Aorta (tissue), 5 donors: ENCODE results near the gene ASB5. TPM values are rescaled to one million over a fixed set of nuclear protein-coding genes. Genes with fewer than 3 reads are reported as not detected.

Experiments
- ATAC-seq: fragments of 200-7000 bp; cut with Tn5 transposase; one replicate; pipeline ENCODE4 v1.9.1; 2022; ENCODE audit warnings: moderate library complexity; ENCODE audit not compliant: low FRiP score
- DNase-seq, 2 donors: peaks; one replicate each; pipeline ENCODE4 v3.0.0-alpha.2; 2020
- H3K27ac ChIP-seq, 2 donors: one replicate each; pipeline ENCODE4 v1.5.1; 2013; ENCODE audit warnings: low read length in 2 of 2, mild to moderate bottlenecking in 2 of 2, moderate library complexity in 2 of 2, control low read depth in 1 of 2, inconsistent platforms in 1 of 2, low read depth in 1 of 2
- H3K27me3 ChIP-seq, 2 donors: one replicate each; pipeline ENCODE4 v1.6.1; 2013; ENCODE audit warnings: control low read depth in 1 of 2, low read length in 1 of 2, mild to moderate bottlenecking in 1 of 2, moderate library complexity in 1 of 2; ENCODE audit not compliant: insufficient read depth in 2 of 2, control insufficient read depth in 1 of 2
- H3K36me3 ChIP-seq, 2 donors: one replicate each; pipeline ENCODE4 v1.6.1; 2013; ENCODE audit warnings: control low read depth in 1 of 2, low read length in 1 of 2, mild to moderate bottlenecking in 1 of 2; ENCODE audit not compliant: insufficient read depth in 2 of 2, control insufficient read depth in 1 of 2
- H3K4me1 ChIP-seq, 2 donors: one replicate each; pipeline ENCODE4 v1.6.1; 2013; ENCODE audit warnings: low read length in 2 of 2, control low read depth in 1 of 2, mild to moderate bottlenecking in 1 of 2, moderate library complexity in 1 of 2; ENCODE audit not compliant: insufficient read depth in 2 of 2, control insufficient read depth in 1 of 2
- H3K4me3 ChIP-seq, 2 donors: one replicate each; pipeline ENCODE4 v1.5.1; 2013; ENCODE audit warnings: low read length in 2 of 2, control low read depth in 1 of 2, mild to moderate bottlenecking in 1 of 2
- H3K9me3 ChIP-seq: one replicate; pipeline ENCODE4 v1.6.1; 2013; ENCODE audit warnings: mild to moderate bottlenecking, low read length; ENCODE audit not compliant: control insufficient read depth
- WGBS, 2 donors: extraction: QIAGEN DNeasy Blood & Tissue Kit; methylation state at CpG; one replicate each; pipeline ENCODE4 v1.1.7; 2013; 5-methylcytosine and 5-hydroxymethylcytosine counted together
- intact Hi-C, 2 donors: fragments of 100-400 bp; cut with DNase I; formaldehyde crosslinking; loops; one replicate each; pipeline versions ENCODE4 v1.14.2 to v1.15.0; 2022
- polyA plus RNA-seq, 2 donors: library from polyadenylated mRNA; stranded (reverse); fragments of 200-250 nt; gene quantifications; one replicate each; pipeline ENCODE4 v1.2.3, GENCODE V29; 2013
- total RNA-seq, 2 donors: library from RNA; stranded (reverse); fragmentation: NEBNext Ultra II Directional; extraction: Animal tissue kit (Norgen Biotek cat#: 25700); gene quantifications; one replicate each; pipeline ENCODE4 v1.2.1, GENCODE V29; 2021
- donor health status: healthy with polysubstance abuse.
- donor health status: Bipolar disorder and iron deficiency.
- donor health status: DM: no; HTN: no; CAD: no.
- donor health status: DM: no; HTN: no; CAD: no.
- donor health status: DM: yes; HTN: yes; CAD: no.

Gene ASB5
- total and polyA plus RNA-seq, 4 donors = 0.28 TPM; not detected in 3

- ATAC-seq = no peak
- no peak for DNase-seq
- H3K27me3 ChIP-seq = no peaks in the 10 kb centered on the region
- no peaks in the 10 kb centered on the region for H3K36me3 ChIP-seq
- intact Hi-C loops = no loop called here
- WGBS, 2 donors = 21 to 38% methylated on average over 1 of the region's 1 CpG
- peaks cover 2% of the 10 kb centered on the region in 2 donors for H3K4me1 ChIP-seq
- no peaks in the 10 kb centered on the region for H3K9me3 ChIP-seq
- H3K4me3 ChIP-seq = no peak overlapping the region
- no peak overlapping the region for H3K27ac ChIP-seq
Observed at GRCh38 chr4:176256921-176257320, 12.1 kb downstream of the ASB5 start.

- Histone ChIP-seq H3K27me3 (no peaks in the 10 kb centered on the region), H3K27ac (no peak overlapping the region), H3K36me3 (no peaks in the 10 kb centered on the region), H3K4me1 (no peaks in the 10 kb centered on the region), H3K9me3 (no peaks in the 10 kb centered on the region), H3K4me3 (no peak overlapping the region)
- ATAC-seq (no peak), DNase-seq (no peak)
- 95 to 98% methylated on average over 1 of the region's 1 CpG for whole genome bisulfite sequencing, 2 donors
- intact Hi-C loops = no loop called here
Observed at GRCh38 chr4:176242764-176243347, 26.2 kb downstream of the ASB5 start.

GRCh38 chr4:176241703-176242102, 27.3 kb downstream of the ASB5 start:
- intact Hi-C loops = no loop called here
- peaks cover 1% of the 10 kb centered on the region for H3K9me3 ChIP-seq
- no peaks in the 10 kb centered on the region for H3K36me3 ChIP-seq
- H3K27ac ChIP-seq = no peak overlapping the region
- no peaks in the 10 kb centered on the region for H3K27me3 ChIP-seq
- DNase-seq (no peak), ATAC-seq (no peak)
- H3K4me1 ChIP-seq = no peaks in the 10 kb centered on the region
- 96% methylated on average over 8 of the region's 8 CpGs for WGBS, 2 donors
- H3K4me3 ChIP-seq = no peak overlapping the region

GRCh38 chr4:176238826-176239225, 30.2 kb downstream of the ASB5 start:
- 47 to 56% methylated on average over 4 of the region's 4 CpGs for WGBS, 2 donors
- DNase-seq (no peak), ATAC-seq (no peak)
- Histone ChIP-seq H3K36me3 (peaks cover 0 to 2% of the 10 kb centered on the region in 2 donors), H3K4me1 (no peaks in the 10 kb centered on the region), H3K27ac (peak overlapping the region; percentile 78 to 91), H3K27me3 (no peaks in the 10 kb centered on the region), H3K4me3 (no peak overlapping the region), H3K9me3 (peaks cover 1% of the 10 kb centered on the region)
- intact Hi-C loops = loop anchor here (2.0 to 5.0 kb wide), 4 partner anchors 33 to 82 kb away; no protein-coding TSS in a partner anchor

- Histone ChIP-seq H3K27me3 (no peaks in the 10 kb centered on the region), H3K9me3 (peaks cover 1% of the 10 kb centered on the region), H3K36me3 (peaks cover 0 to 2% of the 10 kb centered on the region in 2 donors), H3K4me3 (no peak overlapping the region), H3K4me1 (no peaks in the 10 kb centered on the region), H3K27ac (peak overlapping the region; percentile 91 to 92)
- intact Hi-C loops = loop anchor here (2.0 to 5.0 kb wide), 4 partner anchors 34 to 83 kb away; no protein-coding TSS in a partner anchor
- DNase-seq (no peak), ATAC-seq (peak; percentile 85)
- 4 to 7% methylated on average over 7 of the region's 7 CpGs for WGBS, 2 donors
Observed at GRCh38 chr4:176238157-176238610, 30.8 kb downstream of the ASB5 start.

DNA sequence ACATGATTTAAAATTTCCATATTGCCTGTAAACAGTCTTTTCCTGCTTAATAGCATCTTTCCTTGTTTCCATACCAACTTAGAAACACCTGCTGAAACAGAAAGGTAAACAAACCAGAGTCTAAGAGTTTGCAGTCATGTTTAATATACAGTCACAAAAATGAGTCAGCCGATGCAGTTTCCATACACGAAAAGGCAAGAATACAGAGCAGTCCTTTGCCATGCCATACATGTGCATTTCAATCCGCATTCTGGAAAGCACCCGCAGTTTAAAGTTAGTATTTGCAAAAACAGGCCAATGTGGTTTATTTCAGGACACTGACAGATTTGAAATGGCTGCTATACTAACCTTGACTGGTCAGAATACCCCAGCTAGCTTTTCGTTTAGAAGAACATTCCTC, 32.1 kb downstream of the ASB5 start:
- peak overlapping the region in 1 of 2 donors; percentile 28 for H3K27ac ChIP-seq
- intact Hi-C loops = loop anchor here in 1 of 2 donors (5.0 kb wide), 2 partner anchors 35 to 50 kb away; no protein-coding TSS in a partner anchor
- no peaks in the 10 kb centered on the region for H3K4me1 ChIP-seq
- peak overlapping the region in 1 of 2 donors; percentile 26 for H3K4me3 ChIP-seq
- no peaks in the 10 kb centered on the region for H3K27me3 ChIP-seq
- H3K9me3 ChIP-seq = peaks cover 1% of the 10 kb centered on the region
- DNase-seq = no peak
- 49 to 53% methylated on average over 5 of the region's 5 CpGs for WGBS, 2 donors
- ATAC-seq = no peak
- H3K36me3 ChIP-seq = peaks cover 0 to 2% of the 10 kb centered on the region in 2 donors

DNA sequence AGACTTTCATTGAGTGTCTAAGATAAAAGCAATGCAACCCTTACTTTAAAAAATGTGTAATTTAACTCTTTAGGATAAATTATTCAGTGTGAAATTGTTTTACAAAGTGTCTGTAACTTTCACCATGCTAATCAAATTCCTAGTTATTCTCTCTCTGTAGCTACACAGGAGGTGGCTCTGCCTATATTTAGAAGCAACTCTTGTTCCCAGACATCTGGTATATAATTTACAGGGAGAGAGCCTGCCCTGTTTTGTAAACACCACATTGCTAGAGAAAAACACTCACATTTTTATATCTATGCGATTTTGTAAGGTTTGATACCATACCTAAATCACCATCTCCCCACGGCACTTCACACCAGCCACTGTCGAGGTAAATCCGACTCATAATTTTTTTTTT, 38.2 kb downstream of the ASB5 start:
- Histone ChIP-seq H3K4me3 (no peak overlapping the region), H3K27me3 (no peaks in the 10 kb centered on the region), H3K36me3 (peaks cover 0 to 2% of the 10 kb centered on the region in 2 donors), H3K4me1 (peaks cover 0 to 2% of the 10 kb centered on the region in 2 donors), H3K27ac (no peak overlapping the region), H3K9me3 (no peaks in the 10 kb centered on the region)
- ATAC-seq = no peak
- 73% methylated on average over 4 of the region's 4 CpGs for WGBS, 2 donors
- no peak for DNase-seq
- intact Hi-C loops = no loop called here

- intact Hi-C loops = no loop called here
- WGBS, 2 donors = 27 to 30% methylated on average over 4 of the region's 4 CpGs
- H3K36me3 ChIP-seq = peaks cover 0 to 2% of the 10 kb centered on the region in 2 donors
- no peak overlapping the region for H3K27ac ChIP-seq
- no peak overlapping the region for H3K4me3 ChIP-seq
- DNase-seq = no peak
- no peak for ATAC-seq
- H3K9me3 ChIP-seq = no peaks in the 10 kb centered on the region
- peaks cover 0 to 2% of the 10 kb centered on the region in 2 donors for H3K4me1 ChIP-seq
- H3K27me3 ChIP-seq = no peaks in the 10 kb centered on the region
Observed at GRCh38 chr4:176229645-176230044, 39.4 kb downstream of the ASB5 start.

DNA sequence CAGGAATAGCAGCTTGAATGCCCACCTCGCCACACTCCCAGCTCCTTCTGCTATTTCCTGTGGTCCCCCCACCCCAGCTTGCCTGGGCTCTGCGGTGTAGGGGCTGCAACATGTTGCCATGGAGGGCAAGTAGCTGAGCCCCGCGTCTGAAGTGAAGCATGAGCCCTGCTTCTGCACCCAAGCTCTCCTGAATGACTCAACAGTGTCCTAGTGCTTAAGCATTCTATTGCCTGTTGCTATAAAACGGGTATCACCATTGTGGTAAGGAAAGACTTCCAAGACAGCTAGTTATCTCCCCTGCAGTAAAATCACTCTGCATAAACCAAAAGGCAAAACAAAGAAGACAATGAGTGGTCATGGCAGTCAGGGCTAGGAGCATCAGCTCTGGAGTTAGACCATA, 42.3 kb downstream of the ASB5 start:
- WGBS, 2 donors = 54 to 66% methylated on average over 5 of the region's 5 CpGs
- no peaks in the 10 kb centered on the region for H3K36me3 ChIP-seq
- no peaks in the 10 kb centered on the region for H3K27me3 ChIP-seq
- no peaks in the 10 kb centered on the region for H3K9me3 ChIP-seq
- no peak overlapping the region for H3K27ac ChIP-seq
- peaks cover 0 to 2% of the 10 kb centered on the region in 2 donors for H3K4me1 ChIP-seq
- ATAC-seq = no peak
- DNase-seq = no peak
- no peak overlapping the region for H3K4me3 ChIP-seq
- intact Hi-C loops = no loop called here
